IPS-15b (cell line): Measurements from ENCODE around the gene TLR2.

ENCODE experiments used
- H3K27me3 ChIP-seq: one replicate; pipeline ENCODE4 v1.6.1; 2013; ENCODE audit warnings: low read length; ENCODE audit not compliant: control insufficient read depth, insufficient read depth
- H3K36me3 ChIP-seq: one replicate; pipeline ENCODE4 v1.6.1; 2013; ENCODE audit warnings: low read length; ENCODE audit not compliant: control insufficient read depth, insufficient read depth
- H3K4me1 ChIP-seq: one replicate; pipeline ENCODE4 v1.6.1; 2013; ENCODE audit warnings: mild to moderate bottlenecking, low read length; ENCODE audit not compliant: control insufficient read depth, insufficient read depth
- H3K4me3 ChIP-seq: one replicate; pipeline ENCODE4 v1.5.1; 2013; ENCODE audit warnings: low read depth, low read length
- H3K9ac ChIP-seq: one replicate; pipeline ENCODE4 v1.6.1; 2013; ENCODE audit warnings: low read depth, mild to moderate bottlenecking, low read length
- H3K9me3 ChIP-seq: one replicate; pipeline ENCODE4 v1.6.1; 2013; ENCODE audit warnings: mild to moderate bottlenecking, low read length; ENCODE audit not compliant: control insufficient read depth, insufficient read depth

Gene TLR2

GRCh38 chr4:153668647-153669046 is 15.4 kb upstream of the TLR2 start:
- no peaks in the 10 kb centered on the region for H3K4me1 ChIP-seq
- no peaks in the 10 kb centered on the region for H3K27me3 ChIP-seq
- no peaks in the 10 kb centered on the region for H3K36me3 ChIP-seq
- no peak overlapping the region for H3K9ac ChIP-seq
- H3K9me3 ChIP-seq, result no peaks in the 10 kb centered on the region
- no peak overlapping the region for H3K4me3 ChIP-seq

- H3K4me3 ChIP-seq, result no peak overlapping the region
- no peak overlapping the region for H3K9ac ChIP-seq
- no peaks in the 10 kb centered on the region for H3K4me1 ChIP-seq
- no peaks in the 10 kb centered on the region for H3K27me3 ChIP-seq
- no peaks in the 10 kb centered on the region for H3K9me3 ChIP-seq
- no peaks in the 10 kb centered on the region for H3K36me3 ChIP-seq
Observed at GRCh38 chr4:153669838-153670237, 14.2 kb upstream of the TLR2 start.

GRCh38 chr4:153676486-153676885 is 7.6 kb upstream of the TLR2 start:
- no peaks in the 10 kb centered on the region for H3K36me3 ChIP-seq
- peaks cover 2% of the 10 kb centered on the region for H3K27me3 ChIP-seq
- no peaks in the 10 kb centered on the region for H3K4me1 ChIP-seq
- H3K9me3 ChIP-seq, result no peaks in the 10 kb centered on the region
- no peak overlapping the region for H3K4me3 ChIP-seq
- no peak overlapping the region for H3K9ac ChIP-seq

GRCh38 chr4:153676984-153677383 is 7.1 kb upstream of the TLR2 start:
- Histone ChIP-seq H3K9ac (no peak overlapping the region), H3K4me1 (no peaks in the 10 kb centered on the region), H3K4me3 (no peak overlapping the region), H3K9me3 (no peaks in the 10 kb centered on the region), H3K36me3 (no peaks in the 10 kb centered on the region), H3K27me3 (peaks cover 7% of the 10 kb centered on the region)

- Histone ChIP-seq H3K9me3 (no peaks in the 10 kb centered on the region), H3K36me3 (no peaks in the 10 kb centered on the region), H3K9ac (no peak overlapping the region), H3K4me3 (no peak overlapping the region), H3K4me1 (peaks cover 4% of the 10 kb centered on the region), H3K27me3 (peaks cover 30% of the 10 kb centered on the region)
Observed at GRCh38 chr4:153679486-153679885, 4.6 kb upstream of the TLR2 start.

GRCh38 chr4:153683763-153684181 is 308 bp upstream of the TLR2 start:
- peak overlapping the region; percentile 64 for H3K4me3 ChIP-seq
- H3K4me1 ChIP-seq, result peaks cover 4% of the 10 kb centered on the region
- H3K27me3 ChIP-seq, result peaks cover 48% of the 10 kb centered on the region
- H3K9ac ChIP-seq, result peak overlapping the region; percentile 18
- peaks cover 7% of the 10 kb centered on the region for H3K9me3 ChIP-seq
- no peaks in the 10 kb centered on the region for H3K36me3 ChIP-seq

- Histone ChIP-seq H3K4me1 (peaks cover 4% of the 10 kb centered on the region), H3K36me3 (no peaks in the 10 kb centered on the region), H3K9me3 (peaks cover 7% of the 10 kb centered on the region), H3K9ac (no peak overlapping the region), H3K27me3 (peaks cover 48% of the 10 kb centered on the region), H3K4me3 (peak overlapping the region; percentile 64)
Observed at GRCh38 chr4:153684971-153685371, 891 bp downstream of the TLR2 start.

- H3K36me3 ChIP-seq, result no peaks in the 10 kb centered on the region
- H3K9ac ChIP-seq, result no peak overlapping the region
- H3K4me3 ChIP-seq, result no peak overlapping the region
- H3K9me3 ChIP-seq, result no peaks in the 10 kb centered on the region
- no peaks in the 10 kb centered on the region for H3K27me3 ChIP-seq
- H3K4me1 ChIP-seq, result no peaks in the 10 kb centered on the region
Observed at GRCh38 chr4:153704522-153704921, 20.4 kb downstream of the TLR2 start.

GRCh38 chr4:153705743-153706468 is 21.8 kb downstream of the TLR2 start:
- Histone ChIP-seq H3K4me1 (no peaks in the 10 kb centered on the region), H3K27me3 (no peaks in the 10 kb centered on the region), H3K4me3 (no peak overlapping the region)

GRCh38 chr4:153706519-153706918 is 22.4 kb downstream of the TLR2 start:
- H3K9ac ChIP-seq, result no peak overlapping the region
- no peaks in the 10 kb centered on the region for H3K4me1 ChIP-seq
- H3K9me3 ChIP-seq, result no peaks in the 10 kb centered on the region
- H3K36me3 ChIP-seq, result no peaks in the 10 kb centered on the region
- H3K4me3 ChIP-seq, result no peak overlapping the region
- no peaks in the 10 kb centered on the region for H3K27me3 ChIP-seq

More at GRCh38 chr4:153705743-153706468, 21.8 kb downstream of the TLR2 start:
- no peak overlapping the region for H3K9ac ChIP-seq
- H3K9me3 ChIP-seq, result no peaks in the 10 kb centered on the region
- no peaks in the 10 kb centered on the region for H3K36me3 ChIP-seq

GRCh38 chr4:153710681-153711080 is 26.6 kb downstream of the TLR2 start:
- no peak overlapping the region for H3K4me3 ChIP-seq
- H3K27me3 ChIP-seq, result no peaks in the 10 kb centered on the region
- no peaks in the 10 kb centered on the region for H3K4me1 ChIP-seq
- no peak overlapping the region for H3K9ac ChIP-seq
- H3K36me3 ChIP-seq, result no peaks in the 10 kb centered on the region
- H3K9me3 ChIP-seq, result no peaks in the 10 kb centered on the region

GRCh38 chr4:153713866-153714646 is 30.0 kb downstream of the TLR2 start:
- Histone ChIP-seq H3K4me3 (no peak overlapping the region), H3K4me1 (no peaks in the 10 kb centered on the region), H3K36me3 (no peaks in the 10 kb centered on the region), H3K9me3 (no peaks in the 10 kb centered on the region), H3K9ac (no peak overlapping the region), H3K27me3 (no peaks in the 10 kb centered on the region)
